RWPE2 (cell line): ENCODE data around the gene PNPLA2.

Source experiments
- ATAC-seq: fragments of 200-7000 bp; cut with Tn5 transposase; 3 replicates; pipeline ENCODE4 v1.9.1; 2021; ENCODE audit warnings: low read depth
- DNase-seq: peaks from one replicate; pipeline ENCODE4 v3.0.0-alpha.2; 2020; ENCODE audit warnings: low spot score
- H3K27ac ChIP-seq: fragments of 450-650 bp; 2 replicates; pipeline ENCODE4 v1.5.1; 2017; ENCODE audit warnings: mild to moderate bottlenecking; ENCODE audit not compliant: poor library complexity, severe bottlenecking
- H3K27me3 ChIP-seq: fragments of 250-450 bp; sonication (Bioruptor Pico); 2 replicates; pipeline ENCODE4 v1.5.1; 2021; ENCODE audit warnings: mild to moderate bottlenecking, moderate library complexity; ENCODE audit not compliant: insufficient read depth, poor library complexity, severe bottlenecking
- H3K36me3 ChIP-seq: fragments of 250-450 bp; sonication (Bioruptor Pico); 2 replicates; pipeline ENCODE4 v1.5.1; 2020; ENCODE audit warnings: low read depth, mild to moderate bottlenecking, moderate library complexity
- H3K4me1 ChIP-seq: fragments of 250-450 bp; sonication (Bioruptor Pico); 2 replicates; pipeline ENCODE4 v1.5.1; 2021; ENCODE audit warnings: mild to moderate bottlenecking, moderate library complexity; ENCODE audit not compliant: insufficient read depth, poor library complexity, severe bottlenecking
- H3K4me3 ChIP-seq: fragments of 250-450 bp; sonication (Bioruptor Pico); 2 replicates; pipeline ENCODE4 v1.5.1; 2021; ENCODE audit warnings: mild to moderate bottlenecking, moderate library complexity; ENCODE audit not compliant: severe bottlenecking
- H3K9me3 ChIP-seq: fragments of 250-450 bp; sonication (Bioruptor Pico); 2 replicates; pipeline ENCODE4 v1.5.1; 2021; ENCODE audit warnings: mild to moderate bottlenecking, moderate library complexity; ENCODE audit not compliant: severe bottlenecking
- TF ChIP-seq, protein P1 (sequence below): fragments of 450-650 bp; IDR thresholded peaks from one replicate; pipeline ENCODE4 v1.5.1; 2017; ENCODE audit warnings: mild to moderate bottlenecking, moderate library complexity; ENCODE audit not compliant: poor library complexity, severe bottlenecking

PNPLA2 gene

DNA sequence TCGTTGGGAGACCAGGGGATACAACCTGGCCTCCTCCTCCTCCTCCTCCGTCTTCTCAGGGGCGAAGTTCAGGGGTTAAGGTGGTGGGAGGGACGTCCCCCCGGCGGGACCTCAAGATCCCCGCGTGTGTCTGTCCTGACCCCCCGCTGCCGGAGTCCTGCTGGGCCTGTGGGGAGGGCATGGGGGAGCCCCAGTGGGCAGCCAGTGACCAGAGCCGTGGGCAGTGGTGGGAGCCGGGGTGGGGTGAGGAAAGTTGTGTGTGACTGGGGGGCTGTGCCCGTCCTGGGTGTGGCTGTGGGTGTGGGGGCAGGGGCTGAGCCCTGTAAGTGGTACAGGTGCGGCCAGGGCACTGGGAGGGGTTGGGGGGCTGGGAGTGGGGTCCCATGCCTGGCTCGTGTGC lies 34.0 kb downstream of the PNPLA2 start:
- Histone ChIP-seq H3K9me3 (no peaks in the 10 kb centered on the region), H3K4me1 (no peaks in the 10 kb centered on the region), H3K27ac (no peak overlapping the region), H3K36me3 (peaks cover 9% of the 10 kb centered on the region), H3K27me3 (no peaks in the 10 kb centered on the region), H3K4me3 (no peak overlapping the region)
- ATAC-seq = no peak
- no peak for DNase-seq
- TF ChIP-seq, protein P1, sequence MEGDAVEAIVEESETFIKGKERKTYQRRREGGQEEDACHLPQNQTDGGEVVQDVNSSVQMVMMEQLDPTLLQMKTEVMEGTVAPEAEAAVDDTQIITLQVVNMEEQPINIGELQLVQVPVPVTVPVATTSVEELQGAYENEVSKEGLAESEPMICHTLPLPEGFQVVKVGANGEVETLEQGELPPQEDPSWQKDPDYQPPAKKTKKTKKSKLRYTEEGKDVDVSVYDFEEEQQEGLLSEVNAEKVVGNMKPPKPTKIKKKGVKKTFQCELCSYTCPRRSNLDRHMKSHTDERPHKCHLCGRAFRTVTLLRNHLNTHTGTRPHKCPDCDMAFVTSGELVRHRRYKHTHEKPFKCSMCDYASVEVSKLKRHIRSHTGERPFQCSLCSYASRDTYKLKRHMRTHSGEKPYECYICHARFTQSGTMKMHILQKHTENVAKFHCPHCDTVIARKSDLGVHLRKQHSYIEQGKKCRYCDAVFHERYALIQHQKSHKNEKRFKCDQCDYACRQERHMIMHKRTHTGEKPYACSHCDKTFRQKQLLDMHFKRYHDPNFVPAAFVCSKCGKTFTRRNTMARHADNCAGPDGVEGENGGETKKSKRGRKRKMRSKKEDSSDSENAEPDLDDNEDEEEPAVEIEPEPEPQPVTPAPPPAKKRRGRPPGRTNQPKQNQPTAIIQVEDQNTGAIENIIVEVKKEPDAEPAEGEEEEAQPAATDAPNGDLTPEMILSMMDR = no peak

DNA sequence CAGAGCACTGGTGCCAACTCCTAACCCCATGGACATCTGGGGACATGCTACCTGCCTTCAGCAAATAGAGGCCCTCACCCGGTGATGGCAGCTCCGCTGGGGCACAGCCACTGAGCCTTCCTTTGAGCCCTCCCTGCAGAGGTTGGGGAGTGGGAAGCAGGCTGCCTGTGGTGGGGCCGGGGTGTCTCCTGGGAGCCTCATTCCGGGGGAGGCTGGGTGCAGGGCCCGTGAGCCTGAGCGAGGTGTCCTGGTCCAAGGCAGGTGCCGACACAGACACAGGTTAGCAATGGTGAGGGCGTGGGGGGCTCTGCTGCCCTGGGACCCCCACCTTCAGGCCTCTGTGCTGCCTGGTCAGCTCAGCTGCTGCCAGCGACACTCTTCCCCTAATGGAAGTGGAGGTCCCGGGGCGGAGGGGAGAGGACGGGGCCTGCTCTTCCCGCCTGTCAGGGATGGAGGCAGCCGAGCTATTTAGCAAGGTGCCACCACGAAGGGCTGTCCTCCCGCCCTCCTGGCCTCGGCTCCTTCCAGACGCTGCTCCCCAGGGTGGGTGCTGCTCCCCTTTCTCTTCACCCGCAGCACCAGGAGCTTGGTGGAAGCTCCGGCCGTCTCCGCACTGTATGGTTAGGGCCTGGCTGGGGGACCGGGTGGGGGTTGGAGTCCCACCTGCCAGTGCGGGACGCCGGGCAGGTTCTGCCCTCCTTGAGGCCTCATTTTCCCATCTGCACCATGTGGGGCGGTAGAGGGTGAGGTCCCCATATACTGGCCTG lies 35.2 kb downstream of the PNPLA2 start:
- no peaks in the 10 kb centered on the region for H3K4me1 ChIP-seq

DNA sequence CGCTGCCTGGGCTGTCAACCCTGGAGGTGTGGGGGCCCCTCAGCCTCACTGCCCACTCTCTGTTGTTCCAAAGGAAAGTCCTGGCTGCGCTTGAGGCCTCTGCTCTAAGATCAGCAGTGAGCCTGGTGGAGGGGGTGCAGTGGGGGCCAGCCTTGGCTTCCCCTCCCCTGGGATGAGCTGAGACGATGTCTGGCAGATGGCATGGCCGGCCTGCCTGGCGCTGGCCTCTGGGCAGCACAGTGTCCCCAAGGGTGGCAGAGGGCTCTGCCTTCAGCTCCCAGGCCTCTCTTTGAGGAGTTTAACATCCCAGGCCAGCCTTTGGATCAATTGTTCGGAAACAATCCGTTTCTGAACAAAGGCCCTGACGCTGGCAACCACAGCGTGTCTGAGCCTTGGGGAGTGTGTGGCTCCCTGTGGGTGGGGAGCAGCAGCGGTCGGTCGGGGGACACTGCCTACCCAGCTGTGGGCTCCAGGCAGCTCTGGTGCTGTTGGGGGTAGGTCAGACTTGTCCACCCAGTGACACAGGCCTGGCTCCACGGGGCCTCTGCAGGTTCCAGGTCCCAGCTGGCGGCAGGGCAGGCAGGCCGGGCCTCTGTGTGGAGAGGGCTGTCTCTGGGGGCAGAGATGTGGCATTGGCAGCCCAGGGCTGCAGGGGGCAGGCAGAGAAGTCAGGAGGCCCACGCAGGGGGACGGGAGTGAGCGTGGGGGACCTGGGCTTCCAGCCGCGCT lies 36.1 kb downstream of the PNPLA2 start:
- TF ChIP-seq, protein P1 = no peak
- Histone ChIP-seq H3K4me1 (no peaks in the 10 kb centered on the region), H3K4me3 (no peak overlapping the region), H3K36me3 (no peaks in the 10 kb centered on the region; the same call in 1 of the 2 replicates), H3K27ac (no peak overlapping the region), H3K9me3 (no peaks in the 10 kb centered on the region), H3K27me3 (no peaks in the 10 kb centered on the region)
- ATAC-seq (no peak), DNase-seq (no peak)

More for the DNA sequence above, 35.2 kb downstream of the PNPLA2 start:
- Histone ChIP-seq H3K27me3 (no peaks in the 10 kb centered on the region), H3K9me3 (no peaks in the 10 kb centered on the region), H3K36me3 (peaks cover 5% of the 10 kb centered on the region), H3K27ac (no peak overlapping the region), H3K4me3 (no peak overlapping the region)
- DNase-seq (no peak), ATAC-seq (no peak)
- TF ChIP-seq, protein P1 = no peak

DNA sequence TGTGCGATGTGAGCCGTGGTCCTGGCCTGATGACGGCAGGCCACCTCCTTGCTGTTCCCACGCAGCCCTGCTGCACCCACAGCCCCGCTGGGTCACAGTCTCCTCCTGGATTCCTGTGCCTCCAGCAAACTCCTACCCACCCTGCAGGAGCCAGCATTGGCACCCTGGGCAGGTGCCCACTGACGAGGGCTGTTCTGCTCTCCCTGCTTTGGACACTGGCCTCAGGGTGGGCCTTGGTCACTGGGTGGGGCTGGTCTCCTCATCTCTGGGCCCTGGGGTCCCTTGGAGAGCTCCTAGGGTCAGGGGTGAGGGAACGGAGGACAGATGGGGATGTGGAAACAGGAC lies 36.6 kb downstream of the PNPLA2 start:
- no peak for DNase-seq
- H3K36me3 ChIP-seq = no peaks in the 10 kb centered on the region; the same call in 1 of the 2 replicates
- no peaks in the 10 kb centered on the region for H3K27me3 ChIP-seq
- no peak for ATAC-seq
- no peaks in the 10 kb centered on the region for H3K9me3 ChIP-seq
- no peaks in the 10 kb centered on the region for H3K4me1 ChIP-seq
- TF ChIP-seq, protein P1 = no peak
- H3K27ac ChIP-seq = no peak overlapping the region
- H3K4me3 ChIP-seq = no peak overlapping the region

DNA sequence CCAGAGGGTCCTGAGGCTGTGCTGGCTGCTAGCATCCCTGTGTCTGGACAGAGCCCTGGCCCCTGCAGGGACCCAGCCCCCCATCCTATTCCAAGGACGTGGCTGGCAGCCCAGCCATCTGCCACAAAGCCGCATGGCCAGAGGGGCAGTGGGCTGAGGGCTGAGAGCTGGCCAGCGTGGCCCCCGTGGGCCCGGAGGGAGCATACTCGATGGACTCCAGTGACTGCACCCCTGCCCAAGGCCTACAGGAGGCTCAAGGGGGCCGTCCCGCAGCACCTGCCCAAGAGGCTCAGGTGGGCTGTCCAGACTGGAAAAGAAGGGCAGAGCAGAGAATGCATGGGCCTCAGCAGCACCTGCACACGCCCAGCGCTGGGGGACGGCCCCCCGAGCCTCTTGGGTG lies 37.1 kb downstream of the PNPLA2 start:
- TF ChIP-seq, protein P1 = no peak
- Histone ChIP-seq H3K9me3 (no peaks in the 10 kb centered on the region), H3K4me1 (no peaks in the 10 kb centered on the region), H3K36me3 (no peaks in the 10 kb centered on the region; the same call in 1 of the 2 replicates), H3K27ac (no peak overlapping the region), H3K27me3 (no peaks in the 10 kb centered on the region), H3K4me3 (no peak overlapping the region)
- ATAC-seq (no peak), DNase-seq (no peak)
